HG03571 (cell line): Measurements from ENCODE around the gene DHRS13.
"Not testable (repeated sequence)": the region's sequence is repeated elsewhere in the genome, so short reads cannot be mapped to it uniquely, and the experiment has no call there.

Experiments used
- ATAC-seq: cut with Tn5 transposase; IDR thresholded peaks from one replicate; pipeline ENCODE4 v1.9.1; 2021; ENCODE audit not compliant: unreplicated experiment

DHRS13 gene

DNA sequence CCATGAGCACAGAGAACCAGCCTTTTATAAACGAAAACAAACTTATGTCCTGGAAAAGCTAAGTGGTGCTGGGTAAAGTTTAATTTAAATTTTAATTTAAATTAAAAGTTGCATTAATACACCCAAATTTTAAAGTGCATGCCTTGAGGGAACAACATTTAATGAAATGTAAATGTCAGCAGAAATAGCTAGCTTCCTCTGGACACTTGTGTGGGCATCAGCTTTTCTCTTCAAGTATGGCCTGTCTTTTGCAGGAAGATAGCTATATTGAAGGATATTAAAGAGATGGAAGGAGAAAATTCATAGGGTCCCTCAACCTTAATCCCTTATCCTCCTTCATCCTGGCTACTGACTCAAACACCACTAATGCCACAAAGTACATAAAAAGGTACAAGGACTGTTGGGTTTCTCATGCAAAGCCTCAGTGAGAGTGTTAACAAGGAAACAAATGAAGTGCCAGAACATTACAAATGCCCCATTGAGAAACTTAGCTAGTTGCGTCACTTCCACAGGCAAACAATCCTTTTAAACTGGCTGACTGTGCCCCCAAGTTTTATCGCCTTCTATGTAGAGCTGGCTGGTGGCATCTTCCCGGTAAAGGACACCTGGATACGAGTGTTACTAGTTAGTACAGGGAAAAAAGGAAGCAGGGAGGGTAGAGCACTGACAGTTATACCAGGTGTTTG, 34.3 kb upstream of the DHRS13 start:
- no peak for ATAC-seq

DNA sequence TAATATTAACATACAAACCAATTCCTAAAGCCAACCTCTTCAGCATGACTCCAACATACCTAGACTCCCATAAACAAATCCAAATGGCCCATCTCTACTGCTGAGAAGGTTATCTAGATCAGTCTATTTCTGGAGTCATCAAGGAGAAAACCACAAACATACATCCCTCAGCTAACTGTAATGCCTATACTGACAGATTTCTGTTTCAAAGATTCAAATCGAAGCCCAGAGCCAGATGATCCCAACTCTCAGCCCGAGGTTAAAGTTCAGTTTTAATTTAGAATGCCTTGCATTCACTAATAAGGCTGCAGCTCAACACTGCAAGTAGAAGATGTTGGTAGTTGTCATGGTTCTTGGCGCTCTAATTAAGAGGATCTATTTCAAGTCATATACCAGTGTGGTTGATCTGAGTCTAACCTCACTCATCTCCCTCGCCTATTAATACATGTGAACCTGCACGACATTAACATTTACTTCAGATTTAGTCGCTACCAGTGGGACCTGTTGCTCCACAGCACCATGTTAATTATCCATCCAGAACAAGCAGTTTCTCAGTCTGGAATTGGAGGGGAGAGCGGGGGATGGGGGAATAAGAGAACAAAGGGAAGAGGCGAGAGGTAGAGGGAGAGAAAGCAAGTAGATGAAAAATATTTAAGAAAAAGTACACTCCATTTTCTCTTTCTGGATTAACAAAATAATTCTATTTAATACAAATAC, 33.0 kb upstream of the DHRS13 start:
- ATAC-seq, result no peak

DNA sequence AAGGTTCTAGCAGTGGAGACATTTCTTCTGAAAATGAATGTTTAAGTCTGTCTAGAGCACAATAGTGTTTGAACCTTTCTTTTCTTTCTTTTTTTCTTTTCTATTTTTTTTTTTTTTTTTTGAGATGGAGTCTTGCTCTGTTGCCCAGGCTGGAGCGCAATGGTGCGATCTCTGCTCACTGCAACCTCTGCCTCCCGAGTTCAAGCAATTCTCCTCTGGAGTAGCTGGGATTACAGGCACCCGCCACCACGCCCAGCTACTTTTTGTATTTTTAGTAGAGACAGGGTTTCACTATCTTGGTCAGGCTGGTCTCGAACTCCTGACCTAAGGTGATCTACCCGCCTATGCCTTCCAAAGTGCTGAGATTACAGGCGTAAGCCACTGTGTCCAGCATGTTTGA, 31.6 kb upstream of the DHRS13 start:
- ATAC-seq, result not testable (repeated sequence)

DNA sequence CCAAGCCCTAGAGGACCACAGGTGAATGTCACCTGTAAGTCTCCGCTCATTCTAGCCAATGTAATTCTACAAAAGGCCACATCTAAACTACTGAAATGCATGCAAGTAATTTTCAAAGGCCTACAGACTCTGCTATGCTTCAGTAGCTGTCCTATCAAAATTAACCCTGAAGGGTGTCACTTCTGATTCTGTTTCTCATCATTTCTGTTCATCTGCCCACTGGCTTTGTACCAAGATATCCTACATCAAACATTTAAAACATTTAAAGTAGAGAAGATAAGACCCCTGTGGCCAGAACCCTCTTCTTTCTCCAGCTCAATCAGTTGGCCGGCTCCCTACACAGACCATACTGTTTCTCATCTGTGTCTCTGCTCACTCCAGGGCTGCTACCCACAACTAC, 26.9 kb upstream of the DHRS13 start:
- ATAC-seq, result no peak

DNA sequence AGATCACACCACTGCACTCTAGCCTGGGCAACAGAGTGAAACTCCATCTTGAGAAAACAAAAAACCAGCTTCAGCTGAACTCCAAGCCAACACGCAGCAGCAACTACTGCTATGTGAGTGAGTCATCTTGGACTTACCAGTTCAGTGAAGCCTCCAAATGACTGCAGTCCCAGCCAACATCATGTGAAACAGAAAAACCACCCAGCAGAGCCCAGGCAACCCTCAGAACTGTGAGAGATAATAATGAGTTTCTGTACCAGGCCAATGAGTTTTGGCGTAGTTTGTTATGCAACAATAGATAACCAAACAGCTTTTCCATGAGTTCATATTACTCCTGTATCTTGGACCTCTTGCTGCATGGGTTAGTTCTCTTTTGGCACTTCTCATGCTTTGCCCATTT, 25.2 kb upstream of the DHRS13 start:
- ATAC-seq, result no peak

DNA sequence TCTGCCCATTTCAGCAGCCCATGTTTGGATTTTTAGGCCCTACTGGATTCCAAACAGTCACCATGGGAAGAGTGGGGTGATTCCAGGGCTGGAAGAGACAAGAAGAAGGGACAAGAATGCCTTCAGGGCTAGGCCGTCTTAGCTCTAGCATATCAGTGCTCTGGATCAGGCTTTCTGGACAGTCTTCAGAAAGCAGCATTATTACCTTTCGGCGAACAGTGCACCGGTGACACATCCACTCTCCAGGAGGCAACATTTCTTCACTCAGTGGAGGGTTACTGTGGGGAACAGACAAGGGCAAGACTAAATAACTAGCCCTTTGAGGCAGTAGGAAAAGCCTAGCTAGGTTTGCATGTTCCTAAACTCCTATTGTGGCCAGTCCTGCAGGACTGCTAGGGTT, 23.9 kb upstream of the DHRS13 start:
- no peak for ATAC-seq

DNA sequence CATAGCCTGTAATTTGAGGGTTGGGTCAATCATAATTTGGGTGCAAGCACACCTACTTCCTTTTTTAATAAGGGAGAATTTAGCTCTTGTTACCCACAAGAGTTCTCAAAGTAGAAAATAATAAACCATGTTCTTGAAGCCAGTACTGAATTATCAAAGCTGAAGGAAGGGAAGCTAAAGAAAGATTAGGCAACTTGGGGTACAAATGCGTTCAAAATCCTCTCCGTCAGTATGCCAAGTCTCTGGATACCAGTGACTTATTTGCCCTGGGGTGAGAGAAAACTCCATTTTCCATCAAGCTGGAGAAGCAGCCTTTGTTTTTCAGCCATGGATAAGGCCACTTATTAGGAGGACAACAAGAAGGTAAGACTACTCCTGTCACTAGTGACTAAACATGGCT, 23.5 kb upstream of the DHRS13 start:
- ATAC-seq, result no peak

DNA sequence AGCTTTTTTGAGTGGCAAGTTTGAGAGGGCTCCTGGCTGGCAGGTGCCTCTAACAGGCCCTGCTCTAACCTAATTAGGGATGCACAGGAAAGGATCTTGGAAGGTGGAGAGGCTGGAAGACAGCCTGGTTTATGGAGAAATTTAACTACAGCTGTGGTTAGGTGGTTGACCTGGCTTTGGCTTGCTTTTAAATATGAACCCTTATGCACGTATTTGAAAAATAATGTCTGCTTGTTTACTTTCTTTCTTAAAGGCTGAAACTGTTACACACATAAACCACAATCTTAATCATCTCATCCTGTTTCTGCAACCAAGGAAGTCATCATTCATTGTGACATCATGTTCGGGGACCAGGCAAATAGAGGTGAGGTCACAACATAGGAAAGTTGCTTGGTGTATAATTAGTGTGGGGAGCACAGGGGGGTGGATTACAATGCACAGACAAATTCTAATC, 23.1 kb upstream of the DHRS13 start:
- ATAC-seq, result no peak

DNA sequence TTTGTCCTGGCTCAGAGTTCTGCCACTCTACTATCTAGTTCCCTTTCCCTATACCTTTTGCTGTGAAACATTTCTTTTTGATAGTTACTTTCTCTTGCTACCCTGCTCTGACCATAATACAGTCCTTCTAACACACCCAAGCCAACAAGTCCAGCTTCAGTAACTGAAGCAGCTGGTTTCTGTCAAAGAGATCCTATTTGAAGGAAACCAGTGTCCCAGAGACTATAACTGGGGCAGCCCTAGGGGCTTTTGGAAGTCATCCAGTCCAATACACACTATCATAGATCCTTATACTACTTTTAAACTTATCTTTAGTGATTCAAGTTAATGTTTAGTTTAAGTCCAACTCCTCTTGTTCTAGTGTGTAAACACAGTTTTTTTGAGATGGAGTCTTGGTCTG, 17.3 kb upstream of the DHRS13 start:
- no peak for ATAC-seq

DNA sequence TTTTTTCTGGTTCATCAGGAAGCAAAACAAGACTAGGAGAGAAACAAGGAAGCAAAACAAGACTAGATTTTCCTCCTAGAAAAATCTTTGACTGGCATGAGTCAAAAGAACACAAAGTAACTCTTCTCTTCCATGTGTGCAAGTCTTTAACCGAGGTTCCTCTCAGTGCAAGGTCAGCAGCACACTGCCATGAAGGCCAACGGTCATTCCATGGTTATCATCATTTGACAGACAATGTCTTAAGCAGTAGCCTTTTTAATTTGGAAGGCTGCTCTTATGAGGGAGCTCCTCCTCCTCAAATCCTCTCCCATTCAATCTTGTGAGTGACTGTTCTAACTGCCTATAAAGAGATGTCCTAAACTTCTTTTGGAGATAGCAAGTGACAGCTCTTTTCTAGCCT, 15.4 kb upstream of the DHRS13 start:
- ATAC-seq, result no peak

DNA sequence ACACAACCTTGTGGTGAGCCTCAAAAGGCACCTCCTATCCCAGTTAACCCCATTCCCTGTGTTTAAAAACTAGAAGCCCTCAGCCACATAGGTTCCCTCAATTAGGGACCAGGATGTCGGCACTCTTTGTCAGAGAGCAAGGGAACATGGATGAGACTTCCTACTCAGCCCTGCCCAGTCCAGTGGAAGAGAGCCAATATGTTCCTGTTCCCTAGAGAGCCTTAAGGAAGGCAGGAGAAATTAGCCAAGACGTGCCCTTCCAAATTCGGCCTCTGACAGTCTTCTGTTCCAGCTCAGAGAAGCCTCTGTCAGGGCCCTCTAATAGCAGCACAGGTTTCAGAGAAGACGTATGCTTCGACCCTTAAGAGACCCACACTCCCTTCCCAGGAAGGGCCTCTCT, 14.6 kb upstream of the DHRS13 start:
- ATAC-seq, result no peak

DNA sequence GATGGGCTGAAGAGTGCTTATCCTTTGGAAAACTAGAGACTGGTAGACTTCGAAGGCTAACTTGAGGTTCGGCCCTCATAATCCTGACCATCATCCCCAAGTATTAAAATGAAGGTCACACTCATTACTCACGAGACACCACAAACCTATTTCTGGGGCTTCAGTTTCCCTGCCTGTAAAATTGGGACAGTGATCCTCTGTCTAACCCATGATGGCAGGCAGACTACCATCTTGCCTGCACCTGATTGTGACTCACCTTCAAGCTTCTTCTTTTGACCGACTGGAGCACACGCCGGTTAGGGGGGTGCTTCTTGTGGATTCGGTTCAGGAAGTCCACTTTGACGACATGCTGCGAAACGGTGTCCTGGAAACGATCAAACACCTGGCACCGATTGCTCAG, 14.2 kb upstream of the DHRS13 start:
- ATAC-seq, result no peak

DNA sequence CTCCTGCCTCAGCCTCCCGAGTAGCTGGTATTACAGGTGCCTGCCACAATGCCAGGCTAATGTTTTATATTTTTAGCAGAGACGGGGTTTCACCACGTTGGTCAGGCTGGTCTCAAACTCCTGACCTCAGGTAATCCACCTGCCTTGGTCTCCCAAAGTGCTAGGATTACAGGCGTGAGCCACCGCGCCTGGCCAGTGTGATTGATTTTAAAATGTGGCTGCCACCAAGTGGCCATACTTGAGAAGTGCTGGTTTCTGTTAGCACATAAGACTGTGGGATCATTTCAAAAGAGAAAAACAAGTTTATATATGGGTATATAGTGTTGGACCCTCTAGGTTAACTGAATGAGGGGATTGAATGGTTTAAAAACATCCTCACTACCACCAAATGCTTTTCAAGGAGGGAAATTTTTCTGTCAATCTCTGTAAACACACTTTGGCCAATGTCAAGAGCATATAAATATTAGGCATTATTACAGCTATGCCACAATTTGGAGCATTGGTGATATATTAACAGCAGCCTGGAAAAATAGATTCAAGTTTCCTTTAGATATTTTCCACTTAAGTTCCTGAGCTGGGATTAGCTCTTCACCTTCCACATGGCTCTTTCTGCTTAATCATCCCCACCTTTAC, 13.5 kb upstream of the DHRS13 start:
- ATAC-seq, result no peak

DNA sequence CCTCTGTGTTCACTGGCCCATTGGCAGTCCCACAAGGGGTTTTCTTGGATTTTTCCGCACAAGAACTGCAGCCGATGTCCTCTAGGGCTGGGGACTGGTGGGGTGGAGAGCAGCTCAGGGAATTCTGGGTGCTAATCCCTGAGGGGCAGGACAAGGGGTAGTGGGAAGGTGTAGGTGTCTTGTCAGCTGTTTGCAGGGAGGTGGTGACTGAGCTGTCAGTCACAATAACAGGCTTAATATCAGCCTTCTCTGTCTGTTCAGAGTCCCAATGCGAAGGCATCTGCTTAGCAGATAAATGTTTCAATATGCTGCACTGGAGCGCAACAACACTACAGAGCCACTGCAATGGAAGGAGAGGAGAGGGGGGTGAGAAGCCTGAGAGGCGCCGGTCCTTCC, 10.1 kb upstream of the DHRS13 start:
- no peak for ATAC-seq

DNA sequence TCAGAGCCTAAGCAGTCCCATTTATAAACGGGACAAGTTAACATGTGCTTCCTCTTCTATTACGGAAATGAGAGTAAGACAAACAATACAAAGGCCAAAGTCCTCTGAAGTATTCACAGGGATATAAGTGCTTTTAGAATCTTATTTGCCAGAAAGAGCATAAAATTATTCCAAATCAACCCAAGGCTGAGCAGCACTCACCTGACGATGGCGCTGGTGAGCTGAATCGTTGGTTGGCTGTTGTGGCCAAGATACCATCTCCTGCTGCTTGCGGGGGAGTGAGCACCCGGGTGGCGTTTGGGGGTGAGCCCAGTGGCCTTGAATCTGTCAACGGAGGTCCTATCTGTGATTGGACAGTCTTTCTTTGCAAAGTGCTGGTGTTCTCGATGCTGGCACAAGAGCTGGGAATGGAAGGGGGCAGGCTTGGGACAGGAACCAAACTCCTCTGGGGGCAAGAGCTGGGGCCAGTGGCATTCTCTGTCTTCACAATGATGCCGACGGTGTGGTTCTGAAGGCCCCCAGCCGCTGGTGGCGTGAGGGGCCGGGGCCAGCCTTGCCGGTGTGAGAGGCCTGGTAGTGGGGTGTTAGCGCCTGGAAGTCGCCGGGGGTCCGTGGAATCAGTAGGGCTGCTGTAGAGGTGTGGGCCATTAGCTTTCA, 9.5 kb upstream of the DHRS13 start:
- no peak for ATAC-seq

DNA sequence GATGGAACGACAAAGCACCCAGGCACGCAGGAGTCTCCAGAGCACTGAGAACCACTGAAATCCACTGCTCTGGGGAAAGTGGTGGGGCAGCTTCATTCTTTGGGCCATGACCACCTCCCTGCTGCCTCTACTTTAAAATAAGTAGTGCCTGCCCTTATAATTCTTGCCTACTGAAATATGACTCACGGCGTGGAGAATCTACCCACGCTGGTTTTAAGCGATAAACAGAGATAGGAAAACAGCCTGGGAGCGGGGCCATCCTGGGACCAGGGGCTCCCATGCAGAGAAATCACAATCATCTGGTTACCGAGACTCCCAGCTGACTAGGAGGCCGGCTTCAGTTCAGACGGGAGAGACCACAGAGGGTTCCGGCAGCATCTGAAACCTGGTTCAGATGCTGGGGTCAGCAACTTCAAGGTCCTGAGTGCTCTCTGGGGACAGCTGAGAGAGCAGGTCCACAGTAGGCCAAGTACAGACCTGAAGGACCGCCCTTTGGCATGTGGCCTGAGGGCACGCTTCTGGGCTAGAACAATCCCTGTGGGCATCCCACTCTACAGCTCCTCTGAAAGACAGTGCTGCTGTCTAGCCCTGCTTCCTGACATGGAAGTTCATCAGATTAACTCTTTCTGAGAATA, 8.6 kb upstream of the DHRS13 start:
- ATAC-seq, result no peak

DNA sequence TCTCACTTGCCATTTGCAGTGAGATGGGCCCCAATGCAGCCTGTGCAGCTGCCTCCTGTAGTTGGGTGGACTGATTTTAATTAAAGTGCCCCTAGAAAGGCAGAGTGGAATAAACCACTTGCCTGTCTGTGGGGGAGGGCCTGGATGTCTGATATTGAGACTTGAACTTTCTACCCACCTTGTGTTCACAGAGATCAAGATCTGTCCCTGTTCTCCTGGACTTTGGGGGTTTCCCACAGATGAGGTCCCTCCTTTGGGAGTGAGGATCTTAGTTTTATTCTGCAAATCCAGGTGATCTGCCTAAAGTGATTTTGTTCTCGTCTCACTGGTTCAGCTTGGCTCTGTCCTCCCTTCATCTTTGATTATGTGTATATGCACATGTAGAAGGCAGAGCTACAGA, 7.7 kb upstream of the DHRS13 start:
- ATAC-seq, result no peak

DNA sequence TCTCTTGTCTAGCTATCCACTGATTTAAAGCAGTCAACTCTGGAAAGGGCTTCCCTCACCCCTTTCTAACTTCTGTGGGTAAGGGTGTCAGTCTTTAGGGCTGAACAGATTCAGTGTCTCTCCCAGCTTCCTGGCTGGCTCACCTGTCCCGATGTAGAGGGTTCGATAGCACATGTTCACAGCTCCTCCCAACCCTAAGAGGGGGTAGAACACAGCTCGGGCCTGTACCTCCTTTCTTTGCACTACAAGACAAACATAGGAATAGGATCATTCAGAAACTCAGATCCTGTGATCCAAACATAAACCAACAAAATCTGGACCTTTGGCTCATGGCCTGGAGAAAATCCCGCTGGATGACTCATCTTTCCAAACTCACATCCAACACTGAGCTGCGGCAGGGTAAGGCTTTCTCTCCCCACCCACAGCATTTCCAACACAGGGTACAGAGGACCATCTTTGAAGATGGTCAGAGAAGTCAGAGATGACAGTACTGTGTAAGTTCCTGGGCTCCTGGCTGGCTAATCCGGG, 5.8 kb upstream of the DHRS13 start:
- no peak for ATAC-seq

DNA sequence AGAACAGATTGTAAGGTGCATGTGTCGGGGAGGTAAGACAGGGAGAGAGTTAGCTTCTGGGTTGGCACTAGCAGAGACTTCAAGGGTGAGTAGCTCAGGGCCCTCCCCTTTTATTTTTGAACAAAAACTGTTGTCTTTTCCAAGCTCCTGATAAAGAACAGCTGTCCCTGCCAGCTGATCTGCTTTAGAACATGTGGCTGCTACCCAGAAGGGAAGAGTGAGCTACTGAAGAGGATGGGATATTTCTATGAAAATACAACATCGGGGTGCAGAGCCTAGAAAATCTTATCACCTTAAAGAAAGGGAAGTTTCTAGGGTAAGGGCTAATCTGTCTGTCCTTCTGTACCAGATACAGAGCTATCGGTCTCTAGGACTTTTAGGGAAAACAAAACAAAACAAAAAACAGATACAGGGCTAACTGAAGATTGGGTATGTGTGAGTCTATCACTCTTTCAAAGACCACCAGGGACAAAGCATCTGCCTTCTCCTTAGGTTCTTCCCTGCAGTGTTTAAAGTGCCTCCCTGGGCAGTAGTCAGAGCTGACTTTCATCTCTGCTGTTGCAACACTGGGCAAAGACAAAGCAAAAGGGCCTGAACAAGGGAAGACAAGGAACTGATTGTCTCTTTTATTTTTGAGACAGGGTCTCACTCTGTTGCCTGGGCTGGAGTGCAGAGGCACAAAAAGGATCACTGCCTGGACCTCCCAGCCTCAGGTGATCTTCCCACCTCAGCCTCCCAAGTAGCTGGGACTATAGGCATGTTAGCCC, 5.0 kb upstream of the DHRS13 start:
- no peak for ATAC-seq

DNA sequence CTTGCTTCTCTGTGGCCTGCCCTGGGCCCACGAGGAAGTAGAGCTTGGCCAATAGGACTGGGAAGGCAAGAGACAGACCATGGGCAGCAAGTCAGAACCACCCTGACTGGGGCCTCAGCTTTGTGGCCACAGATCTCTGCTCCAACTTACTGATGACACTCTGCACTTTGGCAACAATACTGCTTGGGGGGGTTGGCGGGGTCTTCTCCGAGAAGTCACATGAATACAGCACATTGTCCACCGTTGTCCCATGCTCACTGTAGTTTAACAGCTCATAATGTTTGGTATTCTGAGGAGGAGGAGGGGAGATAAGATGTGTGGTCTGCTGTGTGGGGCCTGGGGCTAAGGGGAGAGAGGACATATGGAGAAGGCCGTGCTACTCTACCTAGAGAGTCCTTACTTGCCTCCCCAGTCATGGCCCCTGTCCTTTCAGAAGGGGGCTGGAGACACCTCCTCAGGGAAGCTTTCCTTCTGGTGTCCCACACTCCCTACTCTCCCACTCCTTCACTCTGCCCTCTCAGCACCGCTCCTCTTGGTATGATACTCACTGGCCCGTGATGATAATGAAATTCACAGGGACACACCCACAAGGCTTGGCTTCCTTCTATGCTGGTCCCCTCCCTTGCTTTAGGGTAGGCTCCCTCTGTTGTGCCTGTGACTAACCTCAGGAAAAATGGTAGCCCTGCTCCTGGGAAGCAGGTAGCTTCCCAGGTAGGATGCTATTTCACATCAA, 4.0 kb upstream of the DHRS13 start:
- no peak for ATAC-seq
